ENCODE measurements around the gene ZDHHC11.
"Not testable (repeated sequence)": the region's sequence is repeated elsewhere in the genome, so short reads cannot be mapped to it uniquely, and the experiment has no call there.

DNA sequence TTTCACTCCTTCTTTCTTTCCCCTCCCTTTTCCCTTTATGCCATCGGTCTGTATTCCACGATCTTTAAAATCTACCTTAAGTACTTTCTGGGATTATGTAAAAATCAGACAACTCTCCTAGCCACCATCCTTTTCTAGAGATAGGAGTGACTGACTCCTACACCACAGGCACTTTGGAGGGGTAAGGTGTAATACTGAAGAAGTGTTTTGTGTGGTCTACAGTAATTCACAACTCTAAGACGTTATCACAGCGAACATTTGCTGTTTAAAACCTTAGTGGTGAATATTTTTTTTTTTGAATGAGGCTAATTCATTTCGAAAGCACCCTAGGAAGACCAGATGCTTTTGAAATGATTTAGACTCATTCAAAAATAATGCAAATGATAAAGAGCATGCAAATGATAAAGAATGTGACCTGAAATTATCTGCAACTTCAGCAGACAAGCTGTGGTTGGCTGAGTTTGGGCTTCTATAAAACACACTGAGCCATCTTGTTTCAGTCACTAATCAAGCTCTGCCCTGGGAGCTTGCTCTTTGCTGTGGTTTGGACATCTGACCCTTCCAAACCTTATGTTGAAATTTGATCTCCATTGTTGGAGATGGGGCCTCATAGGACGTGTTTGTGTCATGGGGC, 52.2 kb downstream of the ZDHHC11 start:
- TF ChIP-seq, protein P1, sequence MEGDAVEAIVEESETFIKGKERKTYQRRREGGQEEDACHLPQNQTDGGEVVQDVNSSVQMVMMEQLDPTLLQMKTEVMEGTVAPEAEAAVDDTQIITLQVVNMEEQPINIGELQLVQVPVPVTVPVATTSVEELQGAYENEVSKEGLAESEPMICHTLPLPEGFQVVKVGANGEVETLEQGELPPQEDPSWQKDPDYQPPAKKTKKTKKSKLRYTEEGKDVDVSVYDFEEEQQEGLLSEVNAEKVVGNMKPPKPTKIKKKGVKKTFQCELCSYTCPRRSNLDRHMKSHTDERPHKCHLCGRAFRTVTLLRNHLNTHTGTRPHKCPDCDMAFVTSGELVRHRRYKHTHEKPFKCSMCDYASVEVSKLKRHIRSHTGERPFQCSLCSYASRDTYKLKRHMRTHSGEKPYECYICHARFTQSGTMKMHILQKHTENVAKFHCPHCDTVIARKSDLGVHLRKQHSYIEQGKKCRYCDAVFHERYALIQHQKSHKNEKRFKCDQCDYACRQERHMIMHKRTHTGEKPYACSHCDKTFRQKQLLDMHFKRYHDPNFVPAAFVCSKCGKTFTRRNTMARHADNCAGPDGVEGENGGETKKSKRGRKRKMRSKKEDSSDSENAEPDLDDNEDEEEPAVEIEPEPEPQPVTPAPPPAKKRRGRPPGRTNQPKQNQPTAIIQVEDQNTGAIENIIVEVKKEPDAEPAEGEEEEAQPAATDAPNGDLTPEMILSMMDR (IDR thresholded peaks at IDR 0.05) = not testable (repeated sequence)
- TF ChIP-seq POLR2A (IDR thresholded peaks at IDR 0.05) = not testable (repeated sequence)
